Measurements from ENCODE around the gene AP3S2.
A peak's percentile ranks its signal among the peaks of the same experiment; 100 is the strongest.
"Not testable (repeated sequence)": the region's sequence is repeated elsewhere in the genome, so short reads cannot be mapped to it uniquely, and the experiment has no call there.

Gene AP3S2

GRCh38 chr15:89904519-89904918 lies 10.7 kb upstream of the AP3S2 start:
- DNase-seq (ENCODE audit: extremely low spot score, insufficient read length, low read depth) (no peak), FAIRE-seq (no peak)

- DNase-seq (ENCODE audit: extremely low spot score, insufficient read length, low read depth) (no peak), FAIRE-seq (no peak)
Measured at GRCh38 chr15:89903858-89904130, 10.0 kb upstream of the AP3S2 start.

- DNase-seq (ENCODE audit: extremely low spot score, insufficient read length, low read depth) (no peak), FAIRE-seq (no peak)
Measured at GRCh38 chr15:89903015-89903857, 9.4 kb upstream of the AP3S2 start.

- no peak for DNase-seq (ENCODE audit: extremely low spot score, insufficient read length, low read depth)
- FAIRE-seq, result no peak
Measured at GRCh38 chr15:89900849-89901248, 7.1 kb upstream of the AP3S2 start.

- DNase-seq (ENCODE audit: extremely low spot score, insufficient read length, low read depth), result no peak
- FAIRE-seq, result no peak
Measured at GRCh38 chr15:89899951-89900567, 6.3 kb upstream of the AP3S2 start.

- no peak for FAIRE-seq
- DNase-seq (ENCODE audit: extremely low spot score, insufficient read length, low read depth), result no peak
Measured at GRCh38 chr15:89899295-89899945, 5.6 kb upstream of the AP3S2 start.

- DNase-seq (ENCODE audit: extremely low spot score, insufficient read length, low read depth) (peak; percentile 53), FAIRE-seq (peak; percentile 55)
Measured at GRCh38 chr15:89898614-89899294, 5.0 kb upstream of the AP3S2 start.

- DNase-seq (ENCODE audit: extremely low spot score, insufficient read length, low read depth), result no peak
- FAIRE-seq, result no peak
Measured at GRCh38 chr15:89898146-89898545, 4.4 kb upstream of the AP3S2 start.

GRCh38 chr15:89893027-89893426 lies 767 bp downstream of the AP3S2 start:
- DNase-seq (ENCODE audit: extremely low spot score, insufficient read length, low read depth), result no peak
- no peak for FAIRE-seq

GRCh38 chr15:89888214-89888804 lies 5.5 kb downstream of the AP3S2 start:
- DNase-seq (ENCODE audit: extremely low spot score, insufficient read length, low read depth), result no peak
- FAIRE-seq, result no peak

GRCh38 chr15:89885611-89886010 lies 8.2 kb downstream of the AP3S2 start:
- DNase-seq (ENCODE audit: extremely low spot score, insufficient read length, low read depth), result no peak
- no peak for FAIRE-seq

- DNase-seq (ENCODE audit: extremely low spot score, insufficient read length, low read depth); FAIRE-seq: not testable (repeated sequence)
Measured at GRCh38 chr15:89885179-89885578, 8.6 kb downstream of the AP3S2 start.

GRCh38 chr15:89883518-89883917 lies 10.3 kb downstream of the AP3S2 start:
- FAIRE-seq, result no peak

GRCh38 chr15:89880727-89881126 lies 13.1 kb downstream of the AP3S2 start:
- DNase-seq (ENCODE audit: extremely low spot score, insufficient read length, low read depth), result no peak
- FAIRE-seq, result no peak

More at GRCh38 chr15:89883518-89883917, 10.3 kb downstream of the AP3S2 start:
- DNase-seq (ENCODE audit: extremely low spot score, insufficient read length, low read depth), result no peak

- DNase-seq (ENCODE audit: extremely low spot score, insufficient read length, low read depth) (no peak), FAIRE-seq (no peak)
Measured at GRCh38 chr15:89878323-89878722, 15.5 kb downstream of the AP3S2 start.

GRCh38 chr15:89877083-89877425 lies 16.7 kb downstream of the AP3S2 start:
- DNase-seq (ENCODE audit: extremely low spot score, insufficient read length, low read depth) (no peak), FAIRE-seq (no peak)

- FAIRE-seq (no peak), DNase-seq (ENCODE audit: extremely low spot score, insufficient read length, low read depth) (no peak)
Measured at GRCh38 chr15:89876396-89877082, 17.3 kb downstream of the AP3S2 start.

GRCh38 chr15:89875741-89876140 lies 18.1 kb downstream of the AP3S2 start:
- FAIRE-seq (no peak), DNase-seq (ENCODE audit: extremely low spot score, insufficient read length, low read depth) (no peak)

GRCh38 chr15:89874926-89875564 lies 18.7 kb downstream of the AP3S2 start:
- FAIRE-seq (peak; percentile 79), DNase-seq (ENCODE audit: extremely low spot score, insufficient read length, low read depth) (peak; percentile 58)
